GM18873 (cell line): ENCODE data around the gene TRAF3.
"Not testable (repeated sequence)": the region's sequence is repeated elsewhere in the genome, so short reads cannot be mapped to it uniquely, and the experiment has no call there.

ENCODE experiments used
- ATAC-seq: cut with Tn5 transposase; IDR thresholded peaks from one replicate; pipeline ENCODE4 v1.9.1; 2021; ENCODE audit warnings: mild to moderate bottlenecking, moderate library complexity, moderate number of reproducible peaks; ENCODE audit not compliant: unreplicated experiment, low FRiP score

The TRAF3 gene

GRCh38 chr14:102825307-102826095, 48.3 kb downstream of the TRAF3 start:
- no peak for ATAC-seq

- ATAC-seq, result no peak
These were observed 48.9 kb downstream of the TRAF3 start for GRCh38 chr14:102826161-102826560.

DNA sequence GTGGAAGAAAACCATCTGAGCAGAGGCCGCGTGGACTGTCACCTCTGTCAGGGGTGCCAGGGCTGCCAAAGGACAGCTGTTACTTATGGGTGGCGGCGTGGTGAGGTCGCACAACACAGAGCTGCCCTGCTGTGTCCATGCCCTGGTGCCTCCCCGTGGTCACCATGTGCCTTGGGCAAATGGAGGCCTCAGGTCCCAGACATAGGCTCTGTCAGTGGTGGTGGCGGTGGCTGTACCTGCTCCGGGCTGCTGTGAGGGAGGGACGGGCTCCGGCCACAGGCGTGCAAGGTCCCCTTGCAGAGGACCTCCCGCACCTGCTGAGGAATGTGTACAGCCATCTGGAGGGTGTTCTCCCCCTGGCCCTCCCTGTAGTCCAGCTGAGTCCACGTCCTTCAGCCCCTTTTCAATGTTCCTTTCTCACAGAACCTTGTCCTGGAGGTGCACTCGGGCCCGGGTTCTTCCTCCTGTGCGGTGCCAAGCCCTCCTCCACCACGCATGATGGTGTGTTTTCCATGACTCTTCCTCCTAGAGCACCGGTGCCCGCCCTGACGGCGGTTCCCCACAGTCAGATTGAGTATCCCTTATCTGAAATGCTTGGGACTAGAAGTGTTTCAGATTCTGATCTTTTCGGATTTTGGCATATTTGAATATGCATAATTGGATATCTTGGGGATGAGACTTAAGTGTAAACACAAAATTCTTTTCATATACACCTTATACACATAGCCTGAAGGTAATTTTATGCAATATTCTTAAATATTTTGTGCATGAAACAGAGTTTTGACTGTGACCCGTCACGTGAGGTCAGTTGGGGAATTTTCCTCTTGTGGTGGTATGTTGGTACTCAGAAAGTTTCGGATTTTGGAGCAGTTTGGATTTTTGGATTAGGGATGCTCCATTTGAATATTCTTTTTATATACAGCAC, 49.8 kb downstream of the TRAF3 start:
- no peak for ATAC-seq

DNA sequence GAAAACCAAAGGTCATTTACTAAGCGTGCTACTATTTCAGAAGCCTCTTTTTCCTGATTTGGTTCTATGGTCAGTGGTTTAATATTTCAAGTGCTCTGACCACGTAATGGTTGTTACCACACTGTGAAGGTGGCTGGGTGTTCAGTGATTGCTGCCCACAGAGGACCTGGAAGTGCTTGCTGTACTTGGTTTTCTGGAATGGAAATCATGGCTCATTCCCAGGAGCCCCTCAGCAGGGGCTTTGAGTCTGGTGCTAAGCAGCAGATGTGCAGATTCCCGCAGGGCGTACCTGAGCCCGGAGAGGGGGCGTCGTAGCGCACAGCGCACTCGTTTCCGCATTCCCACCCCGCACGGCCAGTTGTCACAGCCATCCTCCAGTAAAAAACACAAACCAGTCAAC, 50.5 kb downstream of the TRAF3 start:
- ATAC-seq, result no peak

DNA sequence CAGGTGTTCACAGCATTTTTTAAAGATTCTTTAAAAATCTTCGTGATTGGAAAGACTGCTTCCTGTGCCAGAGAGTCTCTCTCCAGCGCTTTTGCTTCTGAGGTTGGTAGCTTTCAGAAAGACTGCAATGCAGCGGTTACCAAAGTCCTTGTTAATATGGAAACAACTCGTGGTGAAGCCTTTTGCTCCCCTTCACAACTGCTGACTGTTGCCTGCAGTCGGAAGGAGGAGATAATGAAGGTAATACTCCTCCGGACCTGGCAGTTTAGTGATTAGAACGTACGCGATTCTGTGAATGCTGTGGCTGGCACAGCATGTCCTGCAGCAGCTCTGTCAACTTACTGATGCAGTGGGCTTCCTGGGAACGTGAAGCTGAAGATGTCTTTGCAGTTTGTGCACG, 50.9 kb downstream of the TRAF3 start:
- ATAC-seq, result no peak

GRCh38 chr14:102829016-102829548, 51.8 kb downstream of the TRAF3 start:
- no peak for ATAC-seq

DNA sequence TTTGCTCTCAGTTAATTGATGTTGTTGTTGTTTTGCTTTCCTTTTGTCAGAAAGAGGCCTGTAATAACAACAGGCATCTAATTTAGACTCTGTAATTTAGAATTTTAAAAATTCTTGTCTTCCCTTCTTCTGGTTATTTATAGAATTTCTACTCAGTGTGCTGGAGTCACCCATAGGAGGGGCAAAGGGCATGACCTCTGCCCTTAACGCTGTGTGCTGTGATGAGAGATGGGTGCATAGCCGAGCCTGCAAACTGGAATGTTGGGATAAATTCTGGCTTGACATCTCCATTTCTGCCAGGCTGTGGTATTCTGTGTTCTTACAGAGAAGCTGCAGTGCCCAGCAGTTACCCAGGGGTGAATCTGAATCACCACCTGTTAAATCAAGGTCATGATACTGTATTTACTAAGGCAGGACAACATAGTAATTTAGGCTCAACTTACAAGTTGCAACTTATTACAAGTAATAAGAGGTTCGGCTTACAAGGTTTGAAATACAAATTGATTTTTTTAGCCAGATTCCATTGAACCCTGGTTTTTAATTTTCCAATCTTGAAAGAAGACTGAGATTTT, 53.3 kb downstream of the TRAF3 start:
- ATAC-seq, result no peak

DNA sequence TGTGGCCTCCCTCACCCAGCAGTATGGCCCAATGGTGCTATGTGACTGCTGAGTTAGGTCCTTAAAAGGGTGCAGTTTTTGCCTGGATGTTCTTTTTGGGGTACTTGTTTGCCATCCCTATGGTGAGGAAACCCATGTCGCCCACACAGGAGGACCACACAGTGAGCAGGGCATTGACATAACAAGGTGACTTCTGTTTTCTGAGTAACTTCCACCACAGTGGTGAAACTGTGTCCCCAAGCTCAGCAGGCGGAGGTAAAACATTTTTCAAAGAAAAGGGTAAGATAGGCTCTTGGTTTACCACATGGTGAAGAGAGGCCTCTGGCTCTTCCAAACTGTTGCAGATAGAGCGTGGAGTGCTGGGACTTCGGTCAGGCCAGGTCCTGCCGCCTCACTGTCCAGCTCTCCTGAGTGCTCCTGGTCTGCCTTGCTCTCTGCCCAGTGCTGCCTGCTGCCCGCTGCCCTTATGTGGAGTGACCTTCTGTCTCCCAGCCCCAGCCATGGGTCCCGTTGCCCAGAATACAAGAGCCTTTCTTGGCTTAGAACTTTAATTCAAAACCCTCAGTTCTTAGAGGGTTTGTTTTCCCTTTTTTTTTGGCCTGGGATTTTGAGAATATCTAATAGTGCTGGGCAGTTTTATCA, 54.0 kb downstream of the TRAF3 start:
- no peak for ATAC-seq

GRCh38 chr14:102833341-102833740, 56.1 kb downstream of the TRAF3 start:
- ATAC-seq, result no peak

- no peak for ATAC-seq
These were observed 56.7 kb downstream of the TRAF3 start for GRCh38 chr14:102833991-102834390.

GRCh38 chr14:102835959-102836358, 58.7 kb downstream of the TRAF3 start:
- no peak for ATAC-seq

GRCh38 chr14:102837120-102837519, 59.9 kb downstream of the TRAF3 start:
- ATAC-seq, result not testable (repeated sequence)

- ATAC-seq, result no peak
These were observed 61.3 kb downstream of the TRAF3 start for GRCh38 chr14:102838501-102838900.

- ATAC-seq, result no peak
These were observed 62.9 kb downstream of the TRAF3 start for GRCh38 chr14:102840115-102840514.

DNA sequence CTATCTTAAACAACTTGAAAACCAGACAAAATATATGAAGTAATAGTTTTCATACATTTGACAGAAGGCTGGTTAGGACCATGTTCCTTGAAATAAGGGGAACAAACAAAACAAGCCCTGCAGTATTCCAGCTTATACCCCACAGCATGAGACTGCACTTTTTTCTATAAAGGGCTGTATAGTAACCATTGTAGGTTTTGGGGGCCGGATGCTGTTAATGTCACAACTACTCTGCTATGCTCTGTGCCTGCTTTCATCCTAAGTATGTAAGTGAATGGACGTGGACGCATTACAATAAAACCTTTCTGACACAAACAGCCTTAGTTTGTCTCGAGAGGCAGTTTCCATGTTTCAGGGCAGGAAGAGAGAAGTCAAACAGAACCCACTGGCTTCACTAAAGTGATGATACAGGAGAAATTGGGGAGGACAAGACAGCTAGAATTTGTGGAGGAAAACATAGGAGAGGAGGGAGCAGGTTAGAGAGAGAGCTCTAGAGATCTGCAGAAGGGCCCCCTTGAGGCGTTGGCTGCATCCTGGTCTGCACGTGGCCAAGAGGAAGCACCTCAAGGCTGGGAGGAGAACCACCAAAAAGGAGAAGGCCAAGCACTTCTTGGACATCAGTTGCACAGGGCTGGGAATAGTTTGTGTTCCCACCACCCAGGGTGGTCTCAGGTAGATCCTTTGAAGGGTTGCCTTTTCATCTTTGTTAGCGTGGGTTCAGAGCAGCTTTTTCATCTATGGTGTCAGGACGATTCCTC, 63.7 kb downstream of the TRAF3 start:
- ATAC-seq, result no peak

DNA sequence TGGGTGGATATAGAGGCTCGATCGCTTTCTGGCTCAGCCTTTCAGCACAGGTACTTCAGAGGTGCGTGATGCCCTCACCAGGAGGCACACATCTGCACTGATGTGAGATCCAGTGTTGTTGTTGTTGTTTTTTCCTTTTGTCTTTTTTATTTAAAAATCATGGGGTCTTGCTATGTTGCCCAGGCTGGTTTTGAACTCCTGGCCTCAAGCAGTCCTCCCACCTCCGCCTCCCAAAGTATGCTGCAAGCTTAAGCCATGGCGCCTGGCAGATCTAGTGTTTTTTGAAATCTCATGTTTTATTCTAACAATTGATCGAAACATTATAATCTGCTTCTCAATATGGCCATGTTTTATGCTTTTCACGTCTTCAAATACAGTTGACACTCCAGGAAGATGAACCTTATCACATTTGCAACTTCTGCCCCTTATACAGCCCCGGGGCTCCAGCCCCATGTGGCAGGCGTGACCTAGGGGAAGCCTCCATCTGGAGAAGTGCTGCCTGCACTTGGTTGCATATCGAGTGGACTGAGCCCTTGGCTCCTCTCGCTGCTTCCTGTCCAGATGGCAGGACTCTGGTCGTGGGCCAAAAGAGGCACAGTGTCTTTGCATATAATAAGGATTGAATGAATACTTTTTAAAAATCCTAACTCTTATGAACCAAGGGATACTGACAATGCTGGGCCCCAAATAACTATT, 71.7 kb downstream of the TRAF3 start:
- ATAC-seq, result no peak

GRCh38 chr14:102849526-102850379, 72.5 kb downstream of the TRAF3 start:
- no peak for ATAC-seq

DNA sequence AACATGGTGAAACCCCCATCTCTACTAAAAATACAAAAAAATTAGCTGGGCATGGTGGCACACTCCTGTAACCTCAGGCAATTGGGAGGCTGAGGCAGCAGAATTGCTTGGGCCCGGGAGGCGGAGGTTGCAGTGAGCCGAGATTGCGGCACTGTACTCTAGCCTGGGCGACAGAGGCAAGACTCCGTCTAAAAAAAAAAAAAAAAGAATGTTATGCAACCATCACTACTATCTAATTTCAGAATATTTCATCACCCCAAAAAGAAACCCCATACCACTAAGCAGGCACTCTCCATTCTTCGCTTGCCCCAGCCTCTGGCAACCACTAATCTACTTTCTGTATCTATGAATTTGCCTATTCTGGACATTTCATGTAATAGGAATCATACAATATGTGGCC, 76.4 kb downstream of the TRAF3 start:
- no peak for ATAC-seq
